Activated CD4-positive, alpha-beta T cell treated with anti-CD3 and anti-CD28 coated beads, Interleukin-2, amount 10 ng/mL, durations not matched to agents 7 days and 5 days (primary cell): ENCODE data around the gene IL22RA1. TPM values are rescaled to one million over a fixed set of nuclear protein-coding genes. Genes with fewer than 3 reads are reported as not detected.
A peak's percentile ranks its signal among the peaks of the same experiment; 100 is the strongest.

Experiments used
- CTCF ChIA-PET: fragments of 350-600 bp; sonication (Branson Sonifier 250); formaldehyde crosslinking; loops from one replicate; lab custom pipeline; 2021; ENCODE audit warnings: antibody characterized with exemption; lab: Charles Lee
- POLR2A ChIA-PET: fragments of 350-600 bp; sonication (Branson Sonifier 250); formaldehyde crosslinking; loops from one replicate; lab custom pipeline; 2021; ENCODE audit warnings: antibody characterized with exemption; lab: Charles Lee
- DNase-seq: peaks from one replicate; pipeline ENCODE4 v3.0.0-alpha.2; 2020
- H3K27ac Mint-ChIP-seq: one replicate; pipeline ENCODE4 v1.8.0; 2021; ENCODE audit warnings: mild to moderate bottlenecking, moderate library complexity, mixed read lengths
- H3K27me3 Mint-ChIP-seq: one replicate; pipeline ENCODE4 v1.8.0; 2021; ENCODE audit warnings: mixed read lengths
- H3K36me3 Mint-ChIP-seq: one replicate; pipeline ENCODE4 v1.8.0; 2021; ENCODE audit warnings: low read depth, mixed read lengths
- H3K4me1 Mint-ChIP-seq: one replicate; pipeline ENCODE4 v1.8.0; 2021; ENCODE audit warnings: mixed read lengths
- H3K4me3 Mint-ChIP-seq: one replicate; pipeline ENCODE4 v1.8.0; 2021; ENCODE audit warnings: mild to moderate bottlenecking, moderate library complexity, mixed read lengths
- H3K9me3 Mint-ChIP-seq: one replicate; pipeline ENCODE4 v1.8.0; 2021; ENCODE audit warnings: mixed read lengths
- total RNA-seq, 2 experiments: library from RNA; stranded (reverse); gene quantifications; one replicate each; pipeline ENCODE4 v1.2.3, GENCODE V29; 2021

IL22RA1 gene, protein sequence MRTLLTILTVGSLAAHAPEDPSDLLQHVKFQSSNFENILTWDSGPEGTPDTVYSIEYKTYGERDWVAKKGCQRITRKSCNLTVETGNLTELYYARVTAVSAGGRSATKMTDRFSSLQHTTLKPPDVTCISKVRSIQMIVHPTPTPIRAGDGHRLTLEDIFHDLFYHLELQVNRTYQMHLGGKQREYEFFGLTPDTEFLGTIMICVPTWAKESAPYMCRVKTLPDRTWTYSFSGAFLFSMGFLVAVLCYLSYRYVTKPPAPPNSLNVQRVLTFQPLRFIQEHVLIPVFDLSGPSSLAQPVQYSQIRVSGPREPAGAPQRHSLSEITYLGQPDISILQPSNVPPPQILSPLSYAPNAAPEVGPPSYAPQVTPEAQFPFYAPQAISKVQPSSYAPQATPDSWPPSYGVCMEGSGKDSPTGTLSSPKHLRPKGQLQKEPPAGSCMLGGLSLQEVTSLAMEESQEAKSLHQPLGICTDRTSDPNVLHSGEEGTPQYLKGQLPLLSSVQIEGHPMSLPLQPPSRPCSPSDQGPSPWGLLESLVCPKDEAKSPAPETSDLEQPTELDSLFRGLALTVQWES
- not detected for total RNA-seq

DNA sequence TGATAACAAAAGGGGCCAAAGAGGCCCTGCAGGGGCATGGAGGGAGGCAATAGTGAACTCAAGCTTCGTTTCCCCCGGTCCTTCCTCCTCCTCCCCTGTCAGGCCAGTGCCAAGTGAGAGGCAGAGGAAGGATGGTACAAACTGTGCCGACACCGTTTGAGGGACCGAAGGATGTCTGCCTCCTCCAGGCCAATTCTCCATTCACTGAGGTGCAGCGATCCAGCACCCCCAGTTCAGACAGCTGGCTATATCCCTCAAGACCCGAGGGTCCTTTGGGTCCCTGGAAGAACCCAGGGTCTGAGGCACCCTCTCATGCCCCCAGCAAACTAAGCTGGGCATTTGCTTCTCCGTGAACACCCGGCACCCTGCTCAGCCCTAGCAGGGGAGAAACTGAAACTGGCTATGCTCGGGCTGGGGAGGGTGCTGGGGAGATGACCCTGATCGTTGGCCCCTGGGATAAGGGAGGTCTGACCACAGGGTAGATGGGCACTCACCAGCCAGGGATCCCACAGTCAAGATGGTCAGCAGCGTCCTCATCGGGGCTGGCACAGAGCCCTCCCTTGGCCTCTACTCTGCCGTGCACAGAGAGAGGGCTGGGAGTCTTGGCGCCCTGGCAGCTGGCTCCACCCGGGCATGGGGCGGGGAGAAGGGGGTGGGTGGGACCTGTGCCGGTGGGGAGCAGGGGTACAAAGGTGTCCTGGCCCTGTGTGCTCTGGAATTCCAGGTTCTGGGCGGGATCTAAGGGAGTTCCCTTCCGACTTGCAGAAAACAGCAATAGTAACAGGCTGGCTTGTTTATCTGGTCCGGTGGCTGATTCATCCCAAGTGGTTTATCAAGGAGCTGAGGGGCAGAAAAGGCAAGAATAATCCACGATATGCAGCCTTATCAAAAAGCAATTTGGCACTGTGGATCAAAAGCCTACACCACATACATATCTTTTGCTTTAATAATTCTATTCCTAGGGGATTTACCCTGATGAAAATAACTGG lies at the start of gene IL22RA1:
Gene IL22RA1, minus strand, starts transcription at position 595 of the 989 bp plus-strand sequence. Its CDS starts 58 bp downstream, at position 537.
- Mint-ChIP-seq H3K36me3 (no peaks in the 10 kb centered on the region), H3K27ac (no peak within 1 kb of the TSS), H3K9me3 (no peaks in the 10 kb centered on the region), H3K4me1 (peaks cover 6% of the 10 kb centered on the region), H3K27me3 (peaks cover 4% of the 10 kb centered on the region), H3K4me3 (no peak within 1 kb of the TSS)
- ChIA-PET CTCF (interaction anchor here (1.0 to 1.2 kb wide), 3 partner anchors 7 to 57 kb away, joined by 3 read pairs; partner anchors contain the start of gene MYOM3), POLR2A (no interaction called here)
- no peak for DNase-seq

DNA sequence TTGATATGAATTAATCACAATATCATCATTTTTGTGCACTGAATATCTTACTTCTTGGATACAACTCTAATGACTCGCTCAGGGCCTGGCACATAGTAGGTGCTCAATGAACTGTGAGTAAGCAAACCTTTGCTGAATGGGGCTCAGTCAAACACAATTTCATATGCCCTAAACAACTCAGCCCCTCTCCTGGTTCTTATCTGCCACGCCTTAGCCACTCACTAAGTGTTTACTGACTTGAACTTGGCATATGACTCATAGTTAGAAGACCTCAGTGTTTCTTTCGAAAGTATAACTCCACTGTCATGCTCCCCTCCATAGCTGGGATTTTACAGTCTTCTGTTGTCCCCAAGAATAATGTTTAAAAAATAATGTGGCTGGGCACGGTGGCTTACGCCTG lies 48.9 kb upstream of the IL22RA1 start:
- H3K9me3 Mint-ChIP-seq = peaks cover 11% of the 10 kb centered on the region

DNA sequence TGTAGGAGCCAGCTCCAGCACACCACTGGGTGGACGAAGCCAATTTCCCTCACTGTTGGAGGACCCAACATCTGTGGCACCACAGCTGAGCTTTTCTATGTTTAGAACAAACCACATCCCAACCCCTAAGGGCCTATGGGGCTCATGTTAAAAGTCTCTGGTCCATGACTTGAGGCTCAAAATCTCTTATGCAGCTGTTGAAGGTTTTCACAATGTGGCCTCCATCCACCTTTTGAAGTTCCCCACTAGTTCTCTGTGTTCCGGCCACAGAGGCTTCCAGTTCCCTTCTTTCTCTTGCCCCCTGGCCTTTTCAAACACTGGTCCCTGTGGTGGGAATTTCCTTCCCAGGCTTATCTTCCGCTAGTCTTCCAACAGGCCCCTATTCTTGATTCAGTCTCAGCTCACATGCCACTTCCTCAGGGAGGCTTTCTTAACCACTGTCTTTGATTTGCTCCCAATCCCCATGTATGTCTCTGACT lies 48.1 kb upstream of the IL22RA1 start:
- H3K27ac Mint-ChIP-seq = peak overlapping the region; percentile 92
- H3K9me3 Mint-ChIP-seq = peaks cover 11% of the 10 kb centered on the region
- H3K4me3 Mint-ChIP-seq = no peak overlapping the region
- CTCF ChIA-PET = interaction anchor here (1.4 to 13.7 kb wide), 5 partner anchors 8 to 202 kb away, joined by 4 to 216 read pairs (median 12); no protein-coding TSS in a partner anchor
- H3K36me3 Mint-ChIP-seq = peaks cover 9% of the 10 kb centered on the region
- DNase-seq = no peak
- POLR2A ChIA-PET = no interaction called here
- peaks cover 73% of the 10 kb centered on the region for H3K4me1 Mint-ChIP-seq
- no peaks in the 10 kb centered on the region for H3K27me3 Mint-ChIP-seq

More for the DNA sequence above, 48.9 kb upstream of the IL22RA1 start:
- Mint-ChIP-seq H3K27me3 (no peaks in the 10 kb centered on the region), H3K36me3 (peaks cover 7% of the 10 kb centered on the region), H3K4me3 (peak overlapping the region; percentile 22), H3K27ac (peak overlapping the region; percentile 92), H3K4me1 (peaks cover 68% of the 10 kb centered on the region)
- POLR2A ChIA-PET = no interaction called here
- peak; percentile 39 for DNase-seq
- CTCF ChIA-PET = interaction anchor here (0.6 to 13.7 kb wide), 6 partner anchors 10 to 610 kb away, joined by 3 to 216 read pairs (median 4); no protein-coding TSS in a partner anchor

DNA sequence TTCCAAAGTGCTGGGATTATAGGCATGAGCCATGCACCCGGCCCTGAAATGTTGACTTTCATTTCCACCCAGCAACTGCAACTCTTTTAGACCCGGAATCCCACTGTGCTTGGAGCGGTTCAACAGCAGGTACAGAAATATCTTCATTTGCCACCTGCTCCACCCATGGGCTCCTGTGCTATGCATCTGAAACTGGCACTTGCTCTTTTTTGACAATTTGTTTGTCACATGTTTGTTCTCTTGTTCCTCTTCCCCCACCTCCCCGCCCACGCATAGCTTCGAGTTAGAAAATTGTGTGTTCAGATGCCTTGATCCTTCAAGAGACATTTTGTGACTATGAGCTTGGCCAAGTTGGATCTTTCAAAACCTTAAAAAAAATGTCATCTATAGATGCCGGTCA lies 46.6 kb upstream of the IL22RA1 start:
- peaks cover 62% of the 10 kb centered on the region for H3K4me1 Mint-ChIP-seq
- ChIA-PET CTCF (interaction anchor here (1.0 to 13.7 kb wide), 4 partner anchors 10 to 307 kb away, joined by 4 to 216 read pairs (median 17); no protein-coding TSS in a partner anchor), POLR2A (no interaction called here)
- no peaks in the 10 kb centered on the region for H3K27me3 Mint-ChIP-seq
- peaks cover 9% of the 10 kb centered on the region for H3K36me3 Mint-ChIP-seq
- DNase-seq = peak; percentile 15
- H3K4me3 Mint-ChIP-seq = no peak overlapping the region
- peaks cover 11% of the 10 kb centered on the region for H3K9me3 Mint-ChIP-seq
- no peak overlapping the region for H3K27ac Mint-ChIP-seq

GRCh38 chr1:24186993-24187790 lies 44.3 kb upstream of the IL22RA1 start, which contains the start of gene IFNLR1:
TSS of gene IFNLR1 (minus strand) at chr1:24187289. CDS start at chr1:24187248, 41 bp downstream.
- POLR2A ChIA-PET = no interaction called here
- Mint-ChIP-seq H3K36me3 (peaks cover 9% of the 10 kb centered on the region), H3K4me3 (peak within 1 kb of the TSS; percentile 79), H3K27ac (peak within 1 kb of the TSS; percentile 84), H3K4me1 (peaks cover 55% of the 10 kb centered on the region), H3K27me3 (no peaks in the 10 kb centered on the region), H3K9me3 (peaks cover 11% of the 10 kb centered on the region)
- CTCF ChIA-PET = interaction anchor here (0.5 to 4.2 kb wide), 6 partner anchors 12 to 349 kb away, joined by 3 to 19 read pairs (median 3); no protein-coding TSS in a partner anchor
- peak; percentile 66 for DNase-seq

DNA sequence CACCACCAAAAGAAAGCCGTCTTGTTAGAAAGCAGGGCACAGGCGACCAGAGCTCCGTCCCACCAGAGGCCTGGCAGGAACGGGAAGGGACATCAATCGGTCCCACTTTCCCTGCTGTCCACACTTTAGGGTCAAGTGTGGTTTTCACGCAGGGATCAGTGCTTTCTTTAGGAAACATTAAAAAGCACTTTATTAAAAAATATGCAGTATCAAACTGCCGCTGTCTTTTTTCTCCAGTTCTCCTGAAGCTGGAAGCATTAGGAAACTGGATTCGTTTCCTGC lies 43.7 kb upstream of the IL22RA1 start:
- no peak for DNase-seq
- Mint-ChIP-seq H3K27ac (peak overlapping the region; percentile 80), H3K27me3 (no peaks in the 10 kb centered on the region), H3K4me1 (peaks cover 50% of the 10 kb centered on the region), H3K4me3 (peak overlapping the region; percentile 73), H3K9me3 (peaks cover 9% of the 10 kb centered on the region), H3K36me3 (peaks cover 8% of the 10 kb centered on the region)
- ChIA-PET POLR2A (no interaction called here), CTCF (interaction anchor here (0.5 to 4.2 kb wide), 6 partner anchors 12 to 350 kb away, joined by 3 to 19 read pairs (median 4); no protein-coding TSS in a partner anchor)

GRCh38 chr1:24186031-24186710 lies 43.2 kb upstream of the IL22RA1 start:
- CTCF ChIA-PET = interaction anchor here (0.5 to 4.2 kb wide), 4 partner anchors 13 to 350 kb away, joined by 3 to 19 read pairs (median 6); no protein-coding TSS in a partner anchor

GRCh38 chr1:24185076-24185475 lies 42.1 kb upstream of the IL22RA1 start:
- H3K4me3 Mint-ChIP-seq = no peak overlapping the region
- POLR2A ChIA-PET = no interaction called here

More at GRCh38 chr1:24186031-24186710, 43.2 kb upstream of the IL22RA1 start:
- peaks cover 45% of the 10 kb centered on the region for H3K4me1 Mint-ChIP-seq
- H3K27ac Mint-ChIP-seq = peak overlapping the region; percentile 80
- POLR2A ChIA-PET = no interaction called here
- DNase-seq = no peak
- H3K27me3 Mint-ChIP-seq = no peaks in the 10 kb centered on the region
- H3K4me3 Mint-ChIP-seq = peak overlapping the region; percentile 73
- H3K9me3 Mint-ChIP-seq = peaks cover 4% of the 10 kb centered on the region
- peaks cover 3% of the 10 kb centered on the region for H3K36me3 Mint-ChIP-seq

GRCh38 chr1:24182061-24182460 lies 39.1 kb upstream of the IL22RA1 start:
- H3K9me3 Mint-ChIP-seq = no peaks in the 10 kb centered on the region
- ChIA-PET CTCF (interaction anchor here (0.6 to 1.5 kb wide), 5 partner anchors 15 to 210 kb away, joined by 3 read pairs; no protein-coding TSS in a partner anchor), POLR2A (no interaction called here)
- H3K4me1 Mint-ChIP-seq = peaks cover 10% of the 10 kb centered on the region
- no peak overlapping the region for H3K27ac Mint-ChIP-seq
- no peaks in the 10 kb centered on the region for H3K27me3 Mint-ChIP-seq
- peaks cover 4% of the 10 kb centered on the region for H3K36me3 Mint-ChIP-seq
- H3K4me3 Mint-ChIP-seq = no peak overlapping the region
- no peak for DNase-seq

More at GRCh38 chr1:24185076-24185475, 42.1 kb upstream of the IL22RA1 start:
- Mint-ChIP-seq H3K27ac (no peak overlapping the region), H3K36me3 (peaks cover 4% of the 10 kb centered on the region), H3K4me1 (peaks cover 34% of the 10 kb centered on the region), H3K9me3 (no peaks in the 10 kb centered on the region), H3K27me3 (no peaks in the 10 kb centered on the region)
- CTCF ChIA-PET = interaction anchor here (0.8 to 4.2 kb wide), 3 partner anchors 14 to 206 kb away, joined by 3 to 19 read pairs (median 9); no protein-coding TSS in a partner anchor
- no peak for DNase-seq

DNA sequence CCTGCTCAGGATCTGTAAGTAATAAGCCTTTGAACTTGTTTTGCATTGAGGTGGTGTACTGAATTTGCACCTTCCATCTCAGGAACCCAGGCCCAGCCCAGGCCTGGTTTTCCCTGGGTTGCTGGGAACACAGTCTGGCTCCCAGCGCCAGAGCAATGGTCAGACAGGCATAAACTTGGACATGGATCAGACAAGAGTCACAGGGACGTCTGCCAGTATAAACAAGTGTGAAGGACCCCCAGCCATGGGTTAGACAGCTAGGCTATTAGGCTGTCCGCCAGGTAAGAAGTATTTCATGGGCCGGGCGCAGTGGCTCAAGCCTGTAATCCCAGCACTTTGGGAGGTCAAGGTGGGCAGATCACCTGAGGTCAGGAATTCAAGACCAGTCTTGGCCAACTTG lies 38.7 kb upstream of the IL22RA1 start:
- ChIA-PET POLR2A (no interaction called here), CTCF (interaction anchor here (0.9 to 2.3 kb wide), 5 partner anchors 16 to 210 kb away, joined by 3 to 5 read pairs (median 3); no protein-coding TSS in a partner anchor)
- Mint-ChIP-seq H3K4me3 (no peak overlapping the region), H3K9me3 (no peaks in the 10 kb centered on the region), H3K36me3 (peaks cover 4% of the 10 kb centered on the region), H3K27ac (no peak overlapping the region), H3K27me3 (no peaks in the 10 kb centered on the region), H3K4me1 (peaks cover 9% of the 10 kb centered on the region)
- DNase-seq = no peak
